Activated CD8-positive, alpha-beta memory T cell treated with anti-CD3 and anti-CD28 coated beads, Interleukin-2, amount 50 U/mL, for 24 hours (primary cell): ENCODE data around the gene TRAIP.
"Not testable (repeated sequence)": the region's sequence is repeated elsewhere in the genome, so short reads cannot be mapped to it uniquely, and the experiment has no call there.

Source experiments
- DNase-seq: peaks from one replicate; pipeline ENCODE4 v3.0.0-alpha.2; 2020; ENCODE audit errors: extremely low read depth

The TRAIP gene

DNA sequence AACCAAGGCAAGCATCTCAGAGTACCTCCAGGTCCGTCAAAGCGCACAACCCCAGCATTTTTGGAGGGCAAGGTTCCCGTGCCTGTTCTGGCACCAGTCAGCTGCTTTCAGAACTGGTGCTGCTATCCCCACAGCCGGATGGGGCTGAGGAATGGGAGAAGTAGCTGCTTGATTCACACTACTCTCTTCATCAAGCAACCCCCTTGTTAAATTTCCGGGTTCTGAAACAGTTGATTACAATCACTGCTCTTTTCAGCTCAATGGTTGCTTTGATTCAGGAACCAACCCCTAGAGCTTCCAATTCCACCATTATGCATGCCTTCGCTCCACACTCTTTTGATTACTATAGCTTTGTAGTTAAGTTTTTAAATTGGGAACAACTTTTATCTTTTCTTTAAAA lies 30.3 kb downstream of the TRAIP start:
- no peak for DNase-seq

DNA sequence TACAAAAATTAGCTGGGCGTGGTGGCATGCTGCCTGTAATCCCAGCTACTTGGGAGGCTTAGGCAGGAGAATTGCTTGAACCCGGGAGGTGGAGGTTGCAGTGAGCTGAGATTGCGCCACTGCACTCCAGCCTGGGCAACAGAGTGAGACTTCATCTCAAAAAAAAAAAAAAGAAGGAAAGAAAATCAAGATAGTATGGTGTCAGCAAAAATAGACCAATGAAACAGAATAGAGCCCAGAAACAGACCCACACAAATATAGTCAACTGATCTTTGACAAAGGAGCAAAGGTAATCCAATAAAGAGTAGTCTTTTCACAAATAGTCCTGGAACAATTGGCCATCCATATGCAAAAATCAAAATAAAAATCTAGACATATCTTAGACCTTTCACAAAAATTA lies 33.2 kb downstream of the TRAIP start:
- DNase-seq = not testable (repeated sequence)

DNA sequence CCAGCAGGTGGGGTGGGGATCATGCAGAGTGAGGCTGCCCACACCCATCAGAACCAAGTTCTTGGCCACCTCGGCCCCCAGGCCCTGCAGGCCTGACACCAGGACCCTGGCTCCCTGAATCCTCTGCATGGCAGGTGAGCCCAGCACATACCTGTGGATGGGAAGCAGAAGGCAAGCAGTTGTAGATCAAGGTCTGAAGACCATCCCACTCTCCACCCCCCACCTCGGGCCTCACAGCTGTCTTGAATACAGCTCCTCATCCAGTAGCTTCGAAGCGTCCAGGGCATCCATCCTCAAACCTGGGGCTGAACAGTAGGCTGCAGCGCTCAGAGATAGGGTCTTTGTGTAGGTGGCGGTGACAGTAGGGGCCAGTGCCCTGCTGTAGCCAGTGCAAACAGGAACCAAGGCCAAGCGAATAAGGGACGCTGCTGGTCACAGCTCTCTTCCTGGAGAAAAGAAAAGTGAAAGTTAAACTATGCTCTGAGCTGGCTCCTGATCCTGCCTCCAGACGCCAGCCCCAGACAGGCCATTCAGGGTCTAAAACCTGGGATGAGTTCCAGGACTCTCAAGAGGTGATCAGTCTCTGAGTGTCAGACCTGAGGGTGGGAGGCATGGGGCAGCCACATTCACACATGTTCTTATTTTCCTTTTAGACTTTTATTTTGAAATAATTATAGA lies 42.7 kb downstream of the TRAIP start, which contains the start of gene UBA7:
Gene UBA7 (minus strand): TSS at position 457 of the 678 bp plus-strand sequence. CDS start 166 bp downstream, at position 291.
- no peak for DNase-seq

DNA sequence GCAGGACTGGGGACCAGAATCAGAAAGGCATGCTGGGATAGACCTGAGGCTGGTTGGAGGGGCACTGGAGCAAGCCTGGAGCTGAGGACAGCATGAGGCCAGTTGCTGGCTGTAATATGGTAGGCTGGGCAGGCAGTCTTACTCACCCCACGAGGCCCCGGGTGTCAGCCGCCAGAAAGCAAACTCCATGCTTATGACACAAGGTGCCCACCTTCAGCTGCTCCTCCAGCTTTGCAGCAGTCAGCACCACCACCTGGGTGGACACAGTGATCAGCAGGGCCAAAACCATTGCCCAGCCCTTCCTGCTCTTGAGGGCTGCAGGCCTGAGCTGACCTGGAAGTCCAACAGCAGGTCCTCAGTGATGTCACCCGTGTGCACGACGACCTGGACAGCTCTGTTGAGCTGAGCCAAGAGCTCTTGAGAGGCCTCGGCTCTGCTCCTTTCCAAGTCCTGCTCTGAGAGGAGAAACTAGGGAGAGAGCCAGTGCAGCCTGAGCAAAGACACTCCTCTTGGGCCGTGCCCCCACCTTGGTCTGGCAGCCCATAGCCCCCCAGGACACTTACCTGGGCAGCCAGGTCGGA lies 43.4 kb downstream of the TRAIP start:
- no peak for DNase-seq

DNA sequence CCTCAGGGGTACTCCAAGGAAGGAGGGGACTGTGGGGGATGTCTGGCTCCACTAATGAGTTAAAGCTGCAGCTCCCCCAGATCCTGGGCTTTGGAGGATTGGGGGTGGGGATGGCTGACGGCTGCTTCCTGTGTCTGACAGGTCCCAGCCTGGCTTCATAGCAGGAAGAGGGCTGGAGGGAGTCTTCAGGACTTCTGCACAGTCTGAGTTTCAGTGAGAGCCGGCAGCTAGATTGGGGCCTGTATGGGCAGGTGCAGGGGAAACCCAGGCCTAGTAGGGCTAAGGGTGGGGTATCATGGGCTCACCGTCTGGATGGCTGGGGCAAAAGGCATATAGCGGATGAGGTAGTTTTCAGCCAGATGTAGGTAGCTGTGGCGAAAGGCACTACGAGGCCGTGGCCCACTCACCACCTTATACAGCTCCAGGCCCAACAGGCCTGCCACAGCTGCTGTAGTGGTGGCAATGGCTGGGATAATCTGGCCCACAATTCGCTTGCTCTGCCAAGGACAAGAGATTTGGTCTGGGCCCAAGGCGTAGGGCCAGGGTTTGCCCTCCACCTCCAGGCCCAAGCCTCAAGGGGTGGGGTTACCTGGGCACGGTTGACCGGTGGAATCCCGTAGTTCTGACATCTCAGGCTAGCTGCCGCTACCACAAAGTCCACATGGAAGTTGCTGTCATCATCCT lies 48.8 kb downstream of the TRAIP start:
- DNase-seq = no peak

DNA sequence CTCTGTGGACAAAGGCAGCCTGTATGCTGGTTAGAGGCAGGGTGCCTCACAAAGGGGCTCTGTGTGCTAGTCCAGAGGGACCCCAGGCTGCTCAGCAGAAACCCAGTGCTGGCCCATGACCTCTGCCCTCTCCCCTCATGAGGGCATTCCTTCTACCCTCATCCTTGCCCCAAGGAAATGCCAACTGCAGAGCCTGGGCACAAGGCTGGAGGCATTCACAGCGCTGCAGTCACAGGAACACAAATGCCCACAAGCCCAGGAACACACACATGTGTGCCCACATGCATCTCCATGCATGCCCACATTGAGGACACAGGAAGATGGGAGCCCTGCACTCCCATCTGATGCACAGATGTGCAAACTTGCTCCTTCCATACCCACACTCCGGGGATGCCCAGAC lies 49.5 kb downstream of the TRAIP start:
- DNase-seq = no peak

DNA sequence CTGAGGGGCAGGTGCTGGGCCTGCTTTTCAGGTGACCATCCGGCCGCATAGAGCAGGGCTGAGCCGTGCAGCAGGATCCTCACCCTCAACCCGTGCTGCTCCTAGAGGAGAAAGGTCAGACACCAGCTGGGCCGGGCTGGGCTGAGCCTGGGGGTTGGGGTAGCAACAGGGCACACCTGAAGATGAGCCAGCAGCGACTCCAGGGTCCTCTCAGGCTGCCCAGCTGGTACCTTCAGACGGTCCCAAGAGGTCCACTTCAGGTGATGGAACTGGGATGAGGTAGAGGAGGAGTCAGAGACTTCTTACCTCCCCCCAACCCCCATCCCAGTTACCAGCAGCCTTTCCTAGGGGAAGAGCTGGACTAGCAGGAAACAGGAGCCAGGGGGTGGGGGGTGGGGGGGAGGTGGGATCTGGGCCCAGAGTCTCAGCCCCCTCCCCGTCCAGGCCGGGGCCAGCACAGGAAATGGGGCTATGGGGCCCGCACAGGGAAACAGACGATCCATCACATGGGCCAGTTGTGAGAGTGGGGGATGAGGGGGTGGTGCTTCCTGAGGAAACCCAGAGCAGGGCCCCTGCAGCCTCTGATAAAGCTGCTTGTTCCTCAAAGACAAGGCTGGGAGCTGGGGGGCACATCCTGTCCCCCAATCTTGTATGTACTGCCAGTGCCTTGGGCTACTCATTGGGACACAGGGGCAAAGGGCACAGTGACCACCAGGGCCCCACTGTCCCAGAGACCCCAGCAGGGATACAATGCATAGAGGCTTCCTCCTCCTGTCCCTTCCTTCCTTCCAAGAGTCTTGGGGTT lies 50.3 kb downstream of the TRAIP start:
- no peak for DNase-seq

DNA sequence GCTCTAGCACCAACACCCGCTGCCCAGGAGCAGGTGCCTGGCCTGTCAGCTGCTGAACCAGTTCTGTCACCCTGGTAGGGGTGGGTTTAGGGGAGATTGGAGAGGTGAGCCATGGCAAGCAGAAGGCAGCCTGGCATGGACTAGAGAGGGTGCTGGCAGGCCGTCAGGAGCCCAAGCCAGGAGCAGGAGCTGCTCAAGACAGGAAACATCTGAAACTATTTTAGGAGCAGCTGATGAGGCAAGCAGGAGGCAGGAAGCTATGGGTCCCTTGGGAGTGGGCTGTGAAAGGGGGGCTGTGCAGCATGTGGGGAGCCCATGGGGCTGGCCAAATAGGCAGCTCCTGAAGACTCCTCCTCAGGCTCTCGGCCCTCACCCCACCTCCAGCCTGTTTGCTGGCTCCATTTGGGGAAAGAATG lies 51.0 kb downstream of the TRAIP start:
- no peak for DNase-seq

DNA sequence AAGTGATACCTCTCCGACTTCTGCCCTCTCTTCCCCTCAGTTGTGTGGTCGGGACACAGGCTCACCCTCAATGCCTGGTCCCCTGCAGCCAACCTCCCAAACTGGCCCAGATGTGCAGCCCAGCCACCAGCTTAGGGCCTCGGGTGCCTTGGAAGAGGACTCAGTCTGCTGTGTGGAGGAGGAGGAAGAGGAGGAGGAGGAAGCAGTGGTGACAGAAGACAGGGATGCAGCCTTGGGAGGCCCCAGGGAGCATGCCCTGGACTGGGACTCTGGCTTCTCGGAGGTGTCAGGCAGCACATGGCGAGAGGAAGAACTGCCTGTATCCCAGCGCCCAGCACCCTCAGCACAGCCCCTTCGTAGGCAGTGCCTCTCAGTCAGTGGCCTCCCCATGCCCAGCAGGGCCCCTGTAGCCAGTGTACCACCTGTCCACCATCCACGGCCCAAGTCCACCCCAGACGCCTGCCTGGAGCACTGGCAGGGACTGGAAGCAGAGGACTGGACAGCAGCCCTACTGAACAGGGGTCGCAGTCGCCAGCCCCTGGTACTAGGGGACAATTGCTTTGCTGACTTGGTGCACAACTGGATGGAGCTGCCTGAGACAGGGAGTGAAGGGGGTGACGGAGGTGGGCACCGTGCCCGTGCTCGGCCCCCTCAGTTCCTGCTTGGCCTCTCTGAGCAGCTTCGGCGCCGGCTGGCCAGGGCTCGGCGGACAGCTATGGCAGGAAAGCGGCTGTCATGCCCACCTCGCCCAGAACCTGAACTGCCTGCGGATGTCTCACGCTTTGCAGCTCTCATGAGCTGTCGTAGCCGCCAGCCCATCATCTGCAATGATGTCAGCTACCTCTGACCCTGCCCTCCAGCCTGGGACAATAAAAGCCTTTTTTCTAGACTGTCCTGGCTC lies 52.0 kb downstream of the TRAIP start:
- DNase-seq = no peak

DNA sequence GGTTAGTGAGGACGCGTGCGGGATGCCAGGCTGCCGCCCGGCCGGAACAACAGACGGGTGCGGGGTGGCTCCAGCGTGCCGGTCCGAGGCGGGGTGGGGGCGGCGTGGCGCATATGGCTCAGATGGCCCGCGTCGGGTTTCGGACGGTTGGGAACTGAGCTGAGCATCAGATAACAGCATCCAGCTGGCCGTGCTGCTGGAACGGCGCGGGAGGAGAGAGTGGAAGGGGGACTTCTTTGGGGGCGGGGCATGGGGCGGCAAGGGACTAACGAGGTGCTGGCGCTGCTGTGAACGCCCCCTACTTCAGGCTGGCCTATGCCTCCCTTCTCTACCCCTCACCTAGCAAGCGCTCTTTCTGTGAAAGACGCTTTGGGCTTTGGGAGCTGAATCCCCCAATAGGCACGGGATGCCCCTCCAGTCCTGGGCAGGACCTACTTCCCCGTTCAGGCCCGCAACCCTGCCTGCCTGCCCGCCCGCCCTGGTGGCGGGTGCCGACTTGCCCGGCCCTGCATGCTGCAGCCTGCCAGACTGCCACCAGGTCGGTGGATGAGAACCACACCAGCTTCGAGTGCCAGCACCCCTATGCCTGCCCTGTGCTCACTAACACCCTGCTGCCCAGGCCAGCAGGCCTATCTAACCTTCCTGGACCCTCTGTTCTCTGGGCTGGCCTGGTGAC lies 52.8 kb downstream of the TRAIP start:
- no peak for DNase-seq

DNA sequence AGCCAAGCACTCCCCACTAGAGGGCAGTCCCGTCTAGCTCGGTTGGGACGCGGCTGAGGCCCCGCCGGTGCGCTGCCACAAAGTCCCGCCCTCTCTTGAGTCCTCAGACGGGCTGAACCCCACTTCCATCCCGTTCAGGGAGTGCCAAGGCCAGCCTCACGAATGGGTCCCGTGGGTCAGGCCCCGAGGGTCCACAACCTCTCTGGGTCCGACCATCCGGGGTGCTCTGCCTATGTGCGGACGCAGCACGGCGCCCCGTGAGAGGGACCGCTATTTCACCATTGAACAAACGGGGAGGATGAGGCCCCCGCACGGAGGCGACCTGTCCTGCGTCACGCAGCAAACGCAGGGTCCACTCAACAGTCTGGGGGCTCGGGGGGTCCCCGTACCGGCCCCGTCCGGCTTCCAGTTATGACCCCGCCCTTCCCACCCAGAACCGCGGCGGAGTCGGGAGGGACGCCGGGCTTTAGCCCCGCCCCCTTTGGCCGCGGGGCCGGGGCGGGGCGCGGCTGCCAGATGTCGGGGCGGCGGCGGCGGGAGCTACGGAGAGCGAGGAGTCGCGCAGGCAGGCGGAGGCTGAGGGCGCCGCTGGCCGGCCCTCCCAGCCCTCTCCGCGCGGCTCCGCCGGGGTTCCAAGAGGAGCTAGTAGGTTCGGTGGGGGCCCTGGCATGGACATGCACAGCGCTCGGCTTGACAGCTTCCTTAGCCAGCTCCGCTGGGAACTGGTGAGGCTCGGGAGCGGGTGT lies 53.5 kb downstream of the TRAIP start, which contains the start of gene INKA1:
Gene INKA1 (plus strand): TSS at position 543 of the 746 bp plus-strand sequence. CDS start 132 bp downstream, at position 675.
- DNase-seq = peak; percentile 71

DNA sequence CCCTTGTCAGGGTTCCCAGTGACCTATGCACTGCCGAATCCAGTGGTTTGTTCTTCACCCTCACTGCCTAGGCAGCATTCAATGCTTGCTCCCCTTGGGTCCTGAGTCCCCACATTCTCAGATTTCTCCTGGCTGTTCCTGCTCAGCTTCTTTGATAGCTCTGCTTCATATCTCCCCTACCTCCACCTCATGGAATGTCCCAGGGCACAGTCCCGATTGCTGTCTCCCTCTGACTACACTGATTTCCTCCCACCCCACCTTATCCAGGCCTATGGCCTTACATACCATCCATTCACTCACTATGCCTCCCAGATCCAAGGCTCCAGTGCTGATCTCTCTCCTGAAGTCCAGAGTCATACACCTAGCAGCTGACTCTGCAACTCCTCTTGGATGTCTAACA lies 55.2 kb downstream of the TRAIP start:
- no peak for DNase-seq

DNA sequence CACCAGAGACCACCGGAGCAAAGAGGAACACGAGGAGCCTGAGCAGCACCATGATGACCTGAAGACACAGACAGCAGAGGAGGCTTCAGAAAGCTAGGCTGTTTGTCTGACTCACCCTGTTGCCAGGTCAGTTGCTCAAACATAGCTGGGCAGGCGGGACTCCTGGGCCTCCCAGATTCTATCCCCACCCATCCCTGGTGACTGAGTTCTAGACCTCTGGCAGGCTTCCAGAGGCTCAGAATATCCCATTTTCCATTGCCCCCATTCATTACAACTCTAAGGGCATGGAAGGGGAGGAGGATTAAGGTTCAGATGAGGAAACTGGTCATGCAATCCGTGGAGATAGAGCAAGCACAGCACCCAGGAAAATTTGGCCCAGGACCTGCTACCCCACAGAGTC lies 56.6 kb downstream of the TRAIP start, which contains the start of gene CDHR4:
Gene CDHR4 (minus strand): TSS at position 113 of the 400 bp plus-strand sequence. CDS start 61 bp downstream, at position 52.
- DNase-seq = no peak

DNA sequence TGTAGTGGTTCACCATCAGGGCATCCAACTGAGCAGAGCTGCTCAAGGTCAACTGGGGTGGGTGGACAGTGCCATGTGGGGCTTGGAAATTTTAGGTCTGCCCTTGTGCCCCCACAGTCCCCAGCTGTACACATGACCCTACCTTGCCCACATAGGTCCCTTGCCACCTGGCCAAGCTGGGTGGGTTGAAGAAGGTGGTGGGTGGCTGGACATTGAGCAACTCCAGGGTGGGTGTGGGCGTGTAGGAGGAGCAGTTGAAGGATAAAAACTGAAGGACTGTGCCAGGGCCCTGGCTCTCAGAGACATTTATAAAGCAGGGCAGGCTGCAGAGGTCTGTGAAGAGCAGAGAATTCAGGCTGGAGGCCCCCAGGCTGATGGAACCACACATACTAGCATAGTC lies 57.3 kb downstream of the TRAIP start:
- no peak for DNase-seq

DNA sequence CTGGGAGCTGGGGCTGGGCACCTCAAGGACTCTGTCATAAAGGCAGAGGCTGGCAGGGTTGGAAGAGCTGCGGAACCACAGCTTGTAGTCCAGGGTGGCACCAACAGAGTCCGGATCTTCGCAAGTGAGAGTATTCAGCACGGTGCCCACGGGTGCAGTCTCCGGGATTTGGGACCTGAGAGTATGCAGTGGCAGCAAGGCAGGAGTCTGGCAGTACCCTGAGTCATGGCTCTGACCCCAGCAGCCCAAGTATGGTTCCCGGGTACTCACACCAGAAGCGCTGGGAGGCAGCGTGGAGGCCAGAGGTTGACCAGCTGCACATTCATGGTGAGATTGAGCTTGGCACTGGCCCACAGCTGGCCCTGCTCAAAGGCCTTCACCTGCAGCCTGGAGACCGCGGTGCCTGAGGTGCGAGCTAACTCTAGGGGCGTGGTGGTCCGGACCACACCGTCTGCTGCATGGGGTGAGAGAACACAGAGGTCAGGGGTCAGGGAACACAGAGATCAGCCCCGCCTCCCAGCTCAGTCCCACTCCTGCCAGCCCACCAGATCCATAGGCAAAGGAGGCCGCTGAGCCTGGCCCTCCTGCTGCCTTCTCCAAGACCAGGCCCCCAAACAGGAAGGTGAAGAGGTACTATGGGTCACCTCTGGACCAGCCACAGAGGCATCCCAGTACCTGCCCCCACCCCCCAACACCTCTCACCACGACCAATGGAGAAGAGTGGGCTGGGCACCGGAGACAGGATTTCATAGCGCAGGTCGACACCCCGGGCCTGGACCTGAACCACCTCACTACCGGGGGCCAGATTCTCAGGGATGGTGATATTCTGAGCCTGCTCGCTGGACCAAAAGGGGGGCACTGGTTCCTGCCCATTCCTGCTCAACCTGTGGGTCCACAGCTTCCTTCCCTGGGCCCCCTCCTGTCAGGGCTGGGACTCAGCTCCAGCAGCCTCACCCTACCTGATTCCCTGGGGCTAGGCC lies 61.1 kb downstream of the TRAIP start:
- DNase-seq = no peak

DNA sequence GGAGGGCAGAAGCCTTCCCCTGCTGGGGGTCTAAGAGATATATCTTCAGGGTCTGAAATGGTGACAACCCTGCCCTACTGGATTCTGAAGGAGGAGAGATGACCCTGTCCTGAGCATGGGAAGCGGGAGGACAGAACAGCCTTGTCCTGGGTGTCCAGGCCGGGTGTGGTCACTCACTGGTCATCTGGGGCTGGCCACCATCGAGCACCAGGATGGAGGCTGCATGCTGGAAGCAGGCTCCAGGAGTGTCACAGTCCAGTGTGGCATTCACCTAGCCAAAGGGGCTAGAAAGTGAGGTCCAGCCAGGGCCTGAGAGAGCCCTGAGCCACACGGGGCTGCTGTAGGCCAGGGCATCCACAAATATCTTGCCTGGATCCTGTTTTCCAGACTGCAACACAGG lies 61.9 kb downstream of the TRAIP start:
- DNase-seq = no peak

DNA sequence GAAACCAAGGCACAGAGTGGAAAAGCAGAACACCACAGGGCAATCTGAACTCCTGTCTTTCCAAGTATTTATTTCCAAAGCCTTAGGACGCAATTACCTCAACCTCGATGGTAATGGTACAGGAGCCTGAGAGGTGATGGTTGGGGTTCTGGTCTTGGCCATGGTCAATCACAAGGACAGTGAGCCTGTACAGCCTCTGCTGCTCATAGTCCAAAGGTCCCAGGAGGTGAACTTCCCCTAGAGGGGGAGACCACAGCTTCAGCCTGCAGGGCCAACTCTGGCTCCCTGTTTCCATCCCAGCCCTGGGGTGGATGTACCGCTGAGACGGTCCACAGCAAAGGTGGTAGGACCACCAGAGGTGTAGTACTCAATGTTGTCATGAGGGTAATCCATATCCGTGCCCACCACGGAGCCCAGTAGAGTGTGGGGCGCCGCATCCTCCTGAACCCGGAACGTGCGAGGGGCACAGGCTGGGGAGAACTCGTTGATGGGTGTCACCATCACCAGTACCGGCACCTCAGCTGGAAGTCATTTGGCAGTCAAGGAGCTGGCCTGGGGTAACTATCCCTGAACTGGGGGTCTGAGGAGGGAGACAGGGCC lies 62.8 kb downstream of the TRAIP start:
- DNase-seq = no peak
